ENCODE results near the gene KMT2E.
"Not testable (repeated sequence)": the region's sequence is repeated elsewhere in the genome, so short reads cannot be mapped to it uniquely, and the experiment has no call there.

The KMT2E gene

DNA sequence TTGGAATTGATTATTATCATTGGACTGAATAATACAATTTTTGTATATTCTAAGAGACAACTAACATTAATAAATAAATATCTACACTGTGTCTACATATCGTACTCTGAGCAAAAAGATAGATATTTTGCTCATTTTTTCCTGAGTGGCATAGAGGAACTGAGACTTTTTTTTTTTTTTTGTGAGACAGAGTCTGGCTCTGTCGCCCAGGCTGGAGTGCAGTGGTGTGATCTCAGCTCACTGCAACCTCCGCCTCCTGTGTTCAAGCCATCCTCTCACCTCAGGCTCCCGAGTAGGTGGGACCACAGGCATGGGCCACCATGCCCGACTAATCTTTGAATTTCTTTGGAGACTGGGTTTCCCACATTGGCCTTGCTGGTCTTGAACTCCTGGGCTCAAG lies 14.0 kb downstream of the KMT2E start:
- Histone ChIP-seq H3K9me3 (ENCODE audit: control insufficient read depth, insufficient read depth, low read depth, low read length) (no peaks in the 10 kb centered on the region), H3K27ac (ENCODE audit: extremely low read depth, low read depth, low read length) (no peak overlapping the region), H3K36me3 (ENCODE audit: control insufficient read depth in 2 of 2, insufficient read depth in 1 of 2, low read length in 2 of 2) (no peaks in the 10 kb centered on the region), H3K4me3 (ENCODE audit: low read depth, low read length) (no peak overlapping the region), H3K4me1 (ENCODE audit: control insufficient read depth, insufficient read depth, low read length) (peaks cover 31% of the 10 kb centered on the region)
- POLR2A ChIA-PET = interaction anchor here (0.9 to 1.2 kb wide), 2 partner anchors 13 to 44 kb away, joined by 3 to 7 read pairs; partner anchors contain the start of gene KMT2E
- CTCF ChIA-PET = interaction anchor here (1.0 kb wide), 1 partner anchor 45 kb away, joined by 3 read pairs; no protein-coding TSS in a partner anchor
- TF ChIP-seq ZNF837 (tag by site-specific recombination; IDR thresholded peaks at IDR 0.05) (no peak), ZNF501 (tag by site-specific recombination; IDR thresholded peaks at IDR 0.05) (no peak), TCF7L2 (IDR thresholded peaks at IDR 0.05; ENCODE audit: borderline replicate concordance, low read depth, low read length) (no peak), ZNF391 (tag by site-specific recombination; IDR thresholded peaks at IDR 0.05; ENCODE audit: borderline replicate concordance, low read depth) (no peak), ZNF843 (tag by site-specific recombination; IDR thresholded peaks at IDR 0.05) (no peak), ZNF112 (tag by site-specific recombination; IDR thresholded peaks at IDR 0.05) (no peak), KLF8 (tag by site-specific recombination; IDR thresholded peaks at IDR 0.05) (no peak), ZNF10 (tag by site-specific recombination; IDR thresholded peaks at IDR 0.05) (no peak), ATF2 (tag by site-specific recombination; IDR thresholded peaks at IDR 0.05; ENCODE audit: low read depth) (no peak), HIC1 (tag by site-specific recombination; IDR thresholded peaks at IDR 0.05) (no peak), ZNF707 (tag by site-specific recombination; IDR thresholded peaks at IDR 0.05) (no peak), KLF7 (tag by site-specific recombination; IDR thresholded peaks at IDR 0.05; ENCODE audit: borderline replicate concordance) (no peak), ZIC2 (tag by site-specific recombination; IDR thresholded peaks at IDR 0.05) (no peak), ZNF654 (tag by site-specific recombination; IDR thresholded peaks at IDR 0.05; ENCODE audit: low read depth) (no peak), WT1 (tag by site-specific recombination; IDR thresholded peaks at IDR 0.05) (no peak), ZNF677 (tag by site-specific recombination; IDR thresholded peaks at IDR 0.05) (no peak), ZNF473 (tag by site-specific recombination; IDR thresholded peaks at IDR 0.05) (no peak), ZNF211 (tag by site-specific recombination; IDR thresholded peaks at IDR 0.05; ENCODE audit: low read depth) (no peak), KLF10 (tag by site-specific recombination; IDR thresholded peaks at IDR 0.05) (no peak), ZNF138 (tag by site-specific recombination; IDR thresholded peaks at IDR 0.05; ENCODE audit: borderline replicate concordance) (no peak)

GRCh38 chr7:105028941-105029340 lies 14.9 kb downstream of the KMT2E start:
- ChIA-PET CTCF (interaction anchor here (1.5 kb wide), 1 partner anchor 48 kb away, joined by 4 read pairs; no protein-coding TSS in a partner anchor), POLR2A (interaction anchor here (0.9 to 1.2 kb wide), 2 partner anchors 14 to 45 kb away, joined by 3 to 7 read pairs; partner anchors contain the start of gene KMT2E)
- not testable (repeated sequence) for H3K4me3 ChIP-seq (ENCODE audit: low read depth, low read length); H3K36me3 ChIP-seq (ENCODE audit: control insufficient read depth in 2 of 2, insufficient read depth in 1 of 2, low read length in 2 of 2); H3K9me3 ChIP-seq (ENCODE audit: control insufficient read depth, insufficient read depth, low read depth, low read length); H3K27ac ChIP-seq (ENCODE audit: extremely low read depth, low read depth, low read length)
- peaks cover 28% of the 10 kb centered on the region for H3K4me1 ChIP-seq (ENCODE audit: control insufficient read depth, insufficient read depth, low read length)

DNA sequence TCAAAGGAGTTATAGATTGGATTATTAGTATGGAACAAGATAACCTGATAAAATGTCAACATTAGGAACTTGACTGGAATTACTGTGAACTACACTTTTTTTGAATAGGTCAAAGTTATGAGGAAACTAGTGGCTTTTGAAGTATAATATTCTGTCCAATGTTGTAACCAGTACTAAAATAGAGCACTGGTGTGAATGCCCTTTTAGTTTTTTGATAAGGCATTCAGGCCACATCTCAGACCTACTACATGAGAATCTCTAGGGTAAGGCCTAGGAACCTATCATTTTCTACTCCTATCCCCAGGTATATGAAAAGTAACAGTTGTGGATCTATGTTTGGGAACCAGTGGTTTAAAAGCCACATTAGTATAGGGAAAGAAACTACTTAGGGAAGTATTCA lies 16.4 kb downstream of the KMT2E start:
- ChIA-PET POLR2A (no interaction called here), CTCF (interaction anchor here (1.5 kb wide), 1 partner anchor 49 kb away, joined by 4 read pairs; no protein-coding TSS in a partner anchor)
- H3K4me1 ChIP-seq (ENCODE audit: control insufficient read depth, insufficient read depth, low read length) = peaks cover 17% of the 10 kb centered on the region
- TF ChIP-seq KLF8 (tag by site-specific recombination; IDR thresholded peaks at IDR 0.05) (no peak), YY1 (tag by site-specific recombination; IDR thresholded peaks at IDR 0.05) (no peak), ZNF335 (tag by site-specific recombination; conservative IDR thresholded peaks at IDR 0.05) (no peak), ZBTB17 (tag by site-specific recombination; IDR thresholded peaks at IDR 0.05) (no peak), ZNF555 (tag by site-specific recombination; conservative IDR thresholded peaks at IDR 0.05) (no peak), ZNF792 (tag by site-specific recombination; IDR thresholded peaks at IDR 0.05) (no peak), ZNF830 (tag by site-specific recombination; IDR thresholded peaks at IDR 0.05; ENCODE audit: low read depth) (no peak)
- TF ChIP-seq, protein P1, sequence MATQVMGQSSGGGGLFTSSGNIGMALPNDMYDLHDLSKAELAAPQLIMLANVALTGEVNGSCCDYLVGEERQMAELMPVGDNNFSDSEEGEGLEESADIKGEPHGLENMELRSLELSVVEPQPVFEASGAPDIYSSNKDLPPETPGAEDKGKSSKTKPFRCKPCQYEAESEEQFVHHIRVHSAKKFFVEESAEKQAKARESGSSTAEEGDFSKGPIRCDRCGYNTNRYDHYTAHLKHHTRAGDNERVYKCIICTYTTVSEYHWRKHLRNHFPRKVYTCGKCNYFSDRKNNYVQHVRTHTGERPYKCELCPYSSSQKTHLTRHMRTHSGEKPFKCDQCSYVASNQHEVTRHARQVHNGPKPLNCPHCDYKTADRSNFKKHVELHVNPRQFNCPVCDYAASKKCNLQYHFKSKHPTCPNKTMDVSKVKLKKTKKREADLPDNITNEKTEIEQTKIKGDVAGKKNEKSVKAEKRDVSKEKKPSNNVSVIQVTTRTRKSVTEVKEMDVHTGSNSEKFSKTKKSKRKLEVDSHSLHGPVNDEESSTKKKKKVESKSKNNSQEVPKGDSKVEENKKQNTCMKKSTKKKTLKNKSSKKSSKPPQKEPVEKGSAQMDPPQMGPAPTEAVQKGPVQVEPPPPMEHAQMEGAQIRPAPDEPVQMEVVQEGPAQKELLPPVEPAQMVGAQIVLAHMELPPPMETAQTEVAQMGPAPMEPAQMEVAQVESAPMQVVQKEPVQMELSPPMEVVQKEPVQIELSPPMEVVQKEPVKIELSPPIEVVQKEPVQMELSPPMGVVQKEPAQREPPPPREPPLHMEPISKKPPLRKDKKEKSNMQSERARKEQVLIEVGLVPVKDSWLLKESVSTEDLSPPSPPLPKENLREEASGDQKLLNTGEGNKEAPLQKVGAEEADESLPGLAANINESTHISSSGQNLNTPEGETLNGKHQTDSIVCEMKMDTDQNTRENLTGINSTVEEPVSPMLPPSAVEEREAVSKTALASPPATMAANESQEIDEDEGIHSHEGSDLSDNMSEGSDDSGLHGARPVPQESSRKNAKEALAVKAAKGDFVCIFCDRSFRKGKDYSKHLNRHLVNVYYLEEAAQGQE (tag by site-specific recombination; IDR thresholded peaks at IDR 0.05) = no peak

More for the DNA sequence above, 16.4 kb downstream of the KMT2E start:
- Histone ChIP-seq H3K36me3 (ENCODE audit: control insufficient read depth in 2 of 2, insufficient read depth in 1 of 2, low read length in 2 of 2) (no peaks in the 10 kb centered on the region), H3K4me3 (ENCODE audit: low read depth, low read length) (no peak overlapping the region), H3K27ac (ENCODE audit: extremely low read depth, low read depth, low read length) (no peak overlapping the region), H3K9me3 (ENCODE audit: control insufficient read depth, insufficient read depth, low read depth, low read length) (no peaks in the 10 kb centered on the region)

All from HEK293 (cell line).